Subcutaneous adipose tissue (tissue), 4 donors: Measurements from ENCODE around the gene TMEM181. TPM values are rescaled to one million over a fixed set of nuclear protein-coding genes. Genes with fewer than 3 reads are reported as not detected.

Source experiments
- CTCF ChIP-seq: fragments of 450-650 bp; IDR thresholded peaks from one replicate; pipeline ENCODE4 v1.5.1; 2016; ENCODE audit warnings: low read depth, mild to moderate bottlenecking, control low read depth, antibody characterized with exemption, moderate library complexity
- total RNA-seq, 4 donors: library from RNA; depleted of rRNA; stranded (reverse); fragments of >200 nt; gene quantifications; one replicate each; pipeline ENCODE4 v1.1.0, GENCODE V29; 2016

The TMEM181 gene
- total RNA-seq, 4 donors from 2014 or later = 15.1 to 33.1 (median 19.7) TPM

- no peak for TF ChIP-seq CTCF
Observed at GRCh38 chr6:158611541-158612370, 51.9 kb downstream of the TMEM181 start.

- TF ChIP-seq CTCF = no peak
Observed at GRCh38 chr6:158619922-158620801, 60.3 kb downstream of the TMEM181 start.

GRCh38 chr6:158620963-158621693, 61.2 kb downstream of the TMEM181 start:
- TF ChIP-seq CTCF = no peak

GRCh38 chr6:158621694-158622544, 62.0 kb downstream of the TMEM181 start:
- no peak for TF ChIP-seq CTCF

GRCh38 chr6:158622545-158623190, 62.8 kb downstream of the TMEM181 start:
- no peak for TF ChIP-seq CTCF
